GM19397 (cell line): Measurements from ENCODE around the gene PTPRG.

Experiments used
- ATAC-seq: cut with Tn5 transposase; IDR thresholded peaks from one replicate; pipeline ENCODE4 v1.9.1; 2021; ENCODE audit warnings: mild to moderate bottlenecking, moderate library complexity; ENCODE audit not compliant: unreplicated experiment

Gene PTPRG

GRCh38 chr3:61616586-61616985 is 55.2 kb downstream of the PTPRG start:
- no peak for ATAC-seq

DNA sequence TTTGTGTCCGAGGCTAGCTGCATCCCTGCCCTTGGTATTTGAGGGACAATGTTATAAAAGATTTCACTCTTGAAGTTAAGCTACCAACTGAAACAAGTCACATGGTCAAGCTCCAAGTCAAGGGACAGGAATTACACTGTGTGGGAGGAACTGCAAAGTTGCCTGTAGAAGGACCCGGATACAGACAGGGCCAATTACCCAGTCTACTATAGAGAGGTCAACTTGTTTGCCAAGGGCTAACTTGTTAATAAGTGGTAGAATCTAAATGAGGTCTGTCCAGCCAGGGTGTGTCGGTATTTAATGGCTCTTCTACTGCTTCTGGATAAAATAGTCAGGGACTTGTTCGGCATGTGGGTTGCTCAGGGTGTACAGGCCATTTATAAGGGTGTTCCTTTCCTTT is 55.7 kb downstream of the PTPRG start:
- no peak for ATAC-seq

GRCh38 chr3:61617651-61618050 is 56.3 kb downstream of the PTPRG start:
- no peak for ATAC-seq

DNA sequence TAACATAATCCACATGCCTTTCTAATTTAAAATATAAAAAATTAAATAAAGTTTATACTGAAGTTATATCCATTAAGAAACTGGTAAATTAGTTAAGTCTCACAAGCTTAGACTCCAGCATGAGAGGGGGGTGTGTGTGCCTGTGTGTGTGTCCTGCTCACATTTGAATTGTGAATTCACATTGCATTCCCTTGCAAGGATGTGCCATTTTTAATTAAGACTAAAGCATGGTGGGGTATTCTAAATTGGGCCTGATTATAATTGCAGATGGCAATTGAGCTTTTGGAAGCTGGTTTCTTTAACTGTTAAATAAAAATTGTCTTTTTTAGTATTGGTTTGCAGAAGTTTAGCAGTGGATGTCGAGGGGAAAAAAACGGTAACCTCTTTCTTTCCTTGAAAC is 56.9 kb downstream of the PTPRG start:
- no peak for ATAC-seq

- ATAC-seq, result no peak
These were observed 57.5 kb downstream of the PTPRG start for GRCh38 chr3:61618871-61619270.

DNA sequence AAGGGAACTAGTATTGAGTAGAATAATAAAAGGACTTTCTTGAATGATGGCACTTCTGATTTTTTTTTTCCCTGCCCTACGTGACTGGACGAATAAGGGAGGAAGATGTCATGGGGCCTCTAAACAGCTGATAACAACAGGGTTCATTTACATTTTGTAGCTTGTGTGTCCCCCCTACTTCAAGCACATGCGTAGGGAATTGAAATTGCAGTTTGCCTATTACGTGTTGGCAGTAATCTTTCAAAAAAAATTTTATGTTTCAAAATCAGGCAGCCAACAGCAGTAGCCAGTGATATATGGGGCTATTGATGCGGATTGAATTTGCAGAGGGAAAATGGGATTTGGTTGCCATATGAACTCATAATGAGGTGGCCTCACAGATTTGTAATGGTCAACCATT is 58.7 kb downstream of the PTPRG start:
- ATAC-seq, result no peak

DNA sequence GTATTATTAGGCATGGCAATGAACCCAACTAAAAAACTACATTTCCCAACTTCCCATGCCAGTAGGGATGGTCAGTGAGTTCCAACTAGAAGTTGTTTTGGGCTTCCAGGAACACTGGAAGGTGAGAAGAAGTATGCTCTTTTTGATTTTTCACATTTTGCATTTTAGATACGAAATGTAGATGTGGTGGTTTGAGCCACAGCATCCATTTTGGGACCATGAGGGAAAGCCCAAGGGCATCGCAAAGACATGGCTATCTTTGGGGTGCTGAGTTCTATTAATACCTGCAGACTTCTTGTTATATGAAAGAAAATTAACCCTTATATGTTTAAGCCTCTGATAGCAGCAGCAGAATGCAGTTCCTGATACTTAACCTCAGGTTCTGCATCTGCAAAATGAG is 62.9 kb downstream of the PTPRG start:
- ATAC-seq, result no peak

- no peak for ATAC-seq
These were observed 64.1 kb downstream of the PTPRG start for GRCh38 chr3:61625429-61625828.

- ATAC-seq, result no peak
These were observed 65.1 kb downstream of the PTPRG start for GRCh38 chr3:61626484-61626883.

GRCh38 chr3:61627768-61628185 is 66.4 kb downstream of the PTPRG start:
- ATAC-seq, result no peak

DNA sequence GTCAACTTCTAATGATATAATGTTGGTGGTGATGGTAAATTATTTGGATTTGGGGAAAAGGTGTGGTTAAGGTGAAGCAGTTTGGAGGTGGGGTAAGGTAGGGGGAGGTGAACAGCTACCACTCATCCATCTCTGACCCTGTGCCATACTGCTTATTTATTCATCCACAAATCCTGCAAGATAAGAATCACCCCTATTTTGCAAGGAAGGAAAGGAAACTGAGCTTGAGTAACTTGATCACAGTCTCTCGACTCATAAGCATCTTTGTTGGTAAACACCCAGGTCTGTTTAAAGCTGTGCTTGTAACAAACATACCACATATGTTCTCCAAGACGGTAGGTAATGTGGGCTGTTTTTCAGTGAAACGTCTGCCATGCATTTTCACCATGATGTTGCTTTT is 67.3 kb downstream of the PTPRG start:
- no peak for ATAC-seq

DNA sequence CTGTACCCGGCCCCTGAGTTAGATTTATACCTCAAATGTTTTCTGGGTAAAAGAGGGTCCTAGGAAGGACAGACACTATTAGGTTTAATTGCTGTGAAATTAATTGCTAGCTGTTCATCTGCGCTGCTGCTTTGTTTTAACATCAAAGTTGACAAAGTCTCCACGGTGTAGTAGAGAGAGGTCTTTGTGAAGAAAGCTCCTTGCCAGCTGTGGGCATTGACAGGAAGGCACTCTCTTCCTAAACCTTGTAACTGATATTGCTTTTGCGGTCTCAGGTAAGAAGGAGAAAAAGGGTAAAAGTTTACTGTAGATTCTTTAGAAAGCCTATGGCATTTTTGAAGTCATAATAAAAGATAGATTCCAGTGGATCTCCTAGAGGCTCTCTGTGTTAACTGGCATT is 68.1 kb downstream of the PTPRG start:
- ATAC-seq, result no peak

DNA sequence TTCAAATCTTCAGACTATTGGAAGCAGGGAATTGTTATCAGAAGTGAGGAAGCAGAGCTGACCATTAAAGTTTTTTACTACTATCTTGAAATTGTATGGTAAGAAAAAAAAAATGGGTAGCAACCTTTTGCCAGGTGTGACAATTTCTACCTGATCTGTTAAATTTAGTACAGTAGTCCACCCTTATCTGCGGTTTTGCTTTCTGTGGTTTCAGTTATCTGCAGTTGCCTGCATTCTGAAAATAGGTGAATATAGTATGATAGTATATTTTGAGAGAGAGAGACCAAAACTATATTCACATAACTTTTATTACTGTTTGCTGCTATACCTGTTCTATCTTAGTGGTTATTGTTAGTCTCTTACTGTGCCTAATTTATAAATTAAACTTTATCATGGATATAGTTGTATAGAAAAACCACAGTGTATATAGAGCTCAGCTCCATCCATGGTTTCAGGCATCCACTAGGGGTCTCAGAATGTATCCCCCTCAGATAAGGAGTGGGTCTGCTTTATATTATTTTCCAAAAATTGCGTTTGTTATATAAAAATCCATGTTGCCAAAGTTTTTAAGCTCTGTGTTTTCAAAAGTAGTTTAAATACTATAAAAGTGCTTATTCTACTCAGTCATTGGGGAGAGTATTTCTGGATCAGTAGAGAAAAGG is 69.9 kb downstream of the PTPRG start:
- ATAC-seq, result no peak

- no peak for ATAC-seq
These were observed 71.3 kb downstream of the PTPRG start for GRCh38 chr3:61632568-61633175.

GRCh38 chr3:61634678-61635077 is 73.3 kb downstream of the PTPRG start:
- ATAC-seq, result no peak

- ATAC-seq, result peak; percentile 72
These were observed 76.0 kb downstream of the PTPRG start for GRCh38 chr3:61637088-61638051.

DNA sequence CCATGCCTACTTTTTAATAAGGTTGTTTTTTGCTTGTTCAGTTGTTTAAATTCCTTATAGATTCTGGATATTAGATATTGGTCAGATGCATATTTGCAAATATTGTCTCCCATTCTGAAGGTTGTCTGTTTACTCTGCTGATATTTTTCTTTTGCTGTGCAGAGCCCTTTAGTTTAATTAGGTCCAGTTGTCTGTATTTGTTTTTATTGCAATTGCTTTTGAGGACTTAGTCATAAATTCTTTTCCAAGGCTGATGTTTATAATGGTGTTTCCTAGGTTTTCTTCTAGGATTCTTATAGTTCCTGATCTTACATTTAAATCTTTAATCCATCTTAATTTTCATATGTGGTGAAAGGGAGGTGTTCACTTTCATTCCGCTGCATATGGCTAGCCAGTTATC is 77.4 kb downstream of the PTPRG start:
- ATAC-seq, result no peak

DNA sequence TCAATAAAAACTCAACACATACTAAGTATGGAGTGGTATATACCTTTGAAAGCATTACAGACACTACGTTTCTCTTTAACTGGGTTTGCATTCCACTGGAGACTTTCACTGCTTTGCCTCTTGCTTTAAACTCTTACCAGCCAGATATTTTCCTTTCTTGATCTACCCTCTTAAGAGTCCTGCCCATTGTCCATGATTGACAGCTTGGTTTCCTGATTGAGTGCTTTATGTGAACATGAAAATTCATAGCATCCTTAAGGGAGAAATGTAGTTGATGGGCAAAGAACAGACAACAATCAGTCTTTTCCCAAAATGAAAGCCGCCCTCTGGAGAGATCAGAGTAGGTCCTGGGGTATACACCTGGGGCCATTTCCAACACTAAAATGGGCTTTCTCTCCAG is 78.6 kb downstream of the PTPRG start:
- ATAC-seq, result no peak

GRCh38 chr3:61645148-61645547 is 83.8 kb downstream of the PTPRG start:
- ATAC-seq, result no peak

DNA sequence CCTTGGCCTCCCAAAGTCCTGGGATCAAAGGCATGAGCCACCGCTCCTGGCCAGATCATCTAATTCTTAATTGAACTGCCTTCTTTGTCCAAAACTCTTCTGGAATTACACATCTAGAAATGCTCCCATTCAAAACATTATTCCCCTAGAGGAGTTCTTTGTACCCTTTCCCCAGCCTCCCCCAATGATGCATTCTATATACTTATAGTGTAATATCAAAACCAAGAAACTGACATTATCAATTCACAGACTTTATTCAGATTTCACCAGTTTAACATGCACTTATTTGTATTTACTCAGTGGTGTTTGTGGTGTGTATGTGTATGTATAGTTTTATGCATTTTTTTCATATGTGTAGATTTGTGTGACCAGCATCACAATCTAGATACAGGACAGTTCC is 85.0 kb downstream of the PTPRG start:
- no peak for ATAC-seq

GRCh38 chr3:61646851-61647525 is 85.6 kb downstream of the PTPRG start:
- ATAC-seq, result no peak
